ENCODE measurements around the gene AKR1B15. TPM values are rescaled to one million over a fixed set of nuclear protein-coding genes. Genes with fewer than 3 reads are reported as not detected.
"Not testable (repeated sequence)": the region's sequence is repeated elsewhere in the genome, so short reads cannot be mapped to it uniquely, and the experiment has no call there.

The AKR1B15 gene
- total RNA-seq, 4 donors from 2014 or later: 0.17 TPM; not detected in 3

DNA sequence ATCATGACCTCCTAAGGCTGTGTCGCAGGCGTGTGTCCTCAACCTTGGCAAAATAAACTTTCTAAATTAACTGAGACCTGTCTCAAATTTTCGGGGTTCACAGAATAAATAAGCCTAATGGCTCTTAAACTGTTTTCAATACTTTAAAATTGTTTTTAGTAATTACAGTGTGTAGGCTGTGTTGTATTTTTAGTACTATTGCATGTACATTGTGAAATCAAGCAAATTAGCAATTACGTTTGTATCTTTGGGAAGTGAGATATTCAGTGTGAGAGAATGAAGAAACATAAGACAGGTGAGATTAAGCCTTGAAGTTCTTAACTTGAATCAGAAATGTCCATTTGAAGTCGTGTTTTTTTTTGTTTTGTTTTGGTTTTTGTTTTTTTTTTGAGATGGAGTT, 26.3 kb upstream of the AKR1B15 start:
- no peak for DNase-seq (ENCODE audit: extremely low spot score)
- no peaks in the 10 kb centered on the region for H3K9me3 ChIP-seq
- WGBS: 65% methylated on average over 5 of the region's 5 CpGs
- intact Hi-C loops (cut with DNase I): no loop called here
- no peak overlapping the region for H3K27ac ChIP-seq (replicated peaks in 1 of 4)
- H3K4me1 ChIP-seq: peaks cover 0 to 7% (median 1%) of the 10 kb centered on the region in 4 donors
- no peaks in the 10 kb centered on the region for H3K36me3 ChIP-seq
- TF ChIP-seq POLR2AphosphoS5 (IDR thresholded peaks at IDR 0.05) (no peak), POLR2A (IDR thresholded peaks at IDR 0.05; ENCODE audit: low read depth) (no peak), EP300 (IDR thresholded peaks at IDR 0.05) (no peak)
- TF ChIP-seq, protein P1, sequence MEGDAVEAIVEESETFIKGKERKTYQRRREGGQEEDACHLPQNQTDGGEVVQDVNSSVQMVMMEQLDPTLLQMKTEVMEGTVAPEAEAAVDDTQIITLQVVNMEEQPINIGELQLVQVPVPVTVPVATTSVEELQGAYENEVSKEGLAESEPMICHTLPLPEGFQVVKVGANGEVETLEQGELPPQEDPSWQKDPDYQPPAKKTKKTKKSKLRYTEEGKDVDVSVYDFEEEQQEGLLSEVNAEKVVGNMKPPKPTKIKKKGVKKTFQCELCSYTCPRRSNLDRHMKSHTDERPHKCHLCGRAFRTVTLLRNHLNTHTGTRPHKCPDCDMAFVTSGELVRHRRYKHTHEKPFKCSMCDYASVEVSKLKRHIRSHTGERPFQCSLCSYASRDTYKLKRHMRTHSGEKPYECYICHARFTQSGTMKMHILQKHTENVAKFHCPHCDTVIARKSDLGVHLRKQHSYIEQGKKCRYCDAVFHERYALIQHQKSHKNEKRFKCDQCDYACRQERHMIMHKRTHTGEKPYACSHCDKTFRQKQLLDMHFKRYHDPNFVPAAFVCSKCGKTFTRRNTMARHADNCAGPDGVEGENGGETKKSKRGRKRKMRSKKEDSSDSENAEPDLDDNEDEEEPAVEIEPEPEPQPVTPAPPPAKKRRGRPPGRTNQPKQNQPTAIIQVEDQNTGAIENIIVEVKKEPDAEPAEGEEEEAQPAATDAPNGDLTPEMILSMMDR (IDR thresholded peaks at IDR 0.05): no peak
- no peaks in the 10 kb centered on the region for H3K27me3 ChIP-seq
- H3K4me3 ChIP-seq: no peak overlapping the region

- H3K27me3 ChIP-seq; H3K36me3 ChIP-seq; H3K4me1 ChIP-seq; H3K4me3 ChIP-seq; H3K9me3 ChIP-seq; intact Hi-C loops (cut with DNase I); H3K27ac ChIP-seq (replicated peaks in 1 of 4); DNase-seq (ENCODE audit: extremely low spot score): not testable (repeated sequence)
- 95% methylated on average over 3 of the region's 3 CpGs for WGBS
Measured at GRCh38 chr7:134525449-134525848, 23.5 kb upstream of the AKR1B15 start.

DNA sequence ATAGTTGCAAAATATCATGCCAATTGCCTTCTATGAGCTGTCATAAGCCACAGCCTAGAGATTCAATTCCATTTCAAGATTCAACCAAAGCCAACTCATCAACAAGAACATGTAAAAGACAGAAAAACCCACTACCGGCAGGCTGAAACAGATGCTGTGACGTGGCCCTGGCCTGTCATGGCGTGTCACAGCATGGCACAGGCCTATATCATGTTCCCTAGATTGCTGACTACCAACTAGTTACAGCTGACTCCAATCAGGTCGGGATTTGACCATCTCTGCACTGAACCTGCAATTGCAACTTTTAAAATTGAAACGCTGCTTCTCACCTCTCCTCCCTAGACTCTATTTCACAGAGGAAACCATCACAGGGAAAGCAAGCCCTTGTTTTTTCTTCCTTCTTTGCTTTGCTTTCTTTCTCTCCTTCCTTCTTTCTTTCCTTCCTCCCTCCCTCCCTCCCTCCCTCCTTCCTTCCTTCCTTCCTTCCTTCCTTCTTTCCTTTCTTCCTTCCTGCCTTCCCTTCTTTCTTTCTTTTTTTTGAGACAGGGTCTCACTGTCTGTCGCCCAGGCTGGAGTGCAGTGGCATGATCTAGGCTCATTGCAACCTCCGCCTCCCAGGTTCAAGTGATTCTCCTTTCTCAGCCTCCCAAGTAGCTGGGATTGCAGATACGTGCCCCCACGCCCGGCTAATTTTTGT, 22.2 kb upstream of the AKR1B15 start:
- intact Hi-C loops (cut with DNase I); H3K4me1 ChIP-seq; H3K4me3 ChIP-seq; H3K27ac ChIP-seq (replicated peaks in 1 of 4); DNase-seq (ENCODE audit: extremely low spot score); H3K36me3 ChIP-seq; H3K9me3 ChIP-seq; H3K27me3 ChIP-seq: not testable (repeated sequence)
- WGBS: 90% methylated on average over 10 of the region's 10 CpGs

GRCh38 chr7:134527979-134528371, 20.9 kb upstream of the AKR1B15 start:
- DNase-seq (ENCODE audit: extremely low spot score): no peak
- Histone ChIP-seq H3K4me1 (peaks cover 0 to 9% (median 5%) of the 10 kb centered on the region in 4 donors), H3K9me3 (no peaks in the 10 kb centered on the region), H3K36me3 (no peaks in the 10 kb centered on the region), H3K27me3 (peaks cover 0 to 7% (median 0%) of the 10 kb centered on the region in 4 donors), H3K27ac (replicated peaks in 1 of 4) (peak overlapping the region in 1 of 4 donors; percentile 42), H3K4me3 (no peak overlapping the region)
- TF ChIP-seq EP300 (IDR thresholded peaks at IDR 0.05): no peak
- TF ChIP-seq POLR2A (IDR thresholded peaks at IDR 0.05; ENCODE audit: low read depth): no peak
- TF ChIP-seq, protein P1 (IDR thresholded peaks at IDR 0.05): no peak
- TF ChIP-seq POLR2AphosphoS5 (IDR thresholded peaks at IDR 0.05): no peak
- WGBS: 30% methylated on average over 4 of the region's 4 CpGs
- intact Hi-C loops (cut with DNase I): no loop called here

DNA sequence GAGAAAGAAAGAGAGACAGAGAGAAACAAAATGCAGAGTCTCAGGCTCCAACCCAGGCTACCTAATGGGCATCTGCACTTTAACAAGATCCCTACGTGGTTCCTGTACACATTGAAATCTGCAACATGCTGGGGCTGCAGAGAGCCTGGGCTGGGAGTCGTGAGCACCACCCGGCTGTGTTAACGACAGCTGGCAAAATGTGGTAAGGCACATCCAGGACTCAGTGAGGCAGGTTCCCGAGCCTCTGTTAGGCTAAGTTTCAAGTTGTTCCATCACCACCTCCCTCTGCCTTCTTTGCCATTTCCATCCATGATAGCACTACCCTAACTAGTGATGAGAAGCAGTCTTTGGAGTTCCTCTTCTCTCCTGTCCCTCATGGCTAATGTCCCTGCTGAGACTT, 20.2 kb upstream of the AKR1B15 start:
- H3K4me1 ChIP-seq: peaks cover 0 to 9% (median 5%) of the 10 kb centered on the region in 4 donors
- no peaks in the 10 kb centered on the region for H3K36me3 ChIP-seq
- no peak overlapping the region for H3K27ac ChIP-seq (replicated peaks in 1 of 4)
- intact Hi-C loops (cut with DNase I): no loop called here
- no peak for DNase-seq (ENCODE audit: extremely low spot score)
- no peak overlapping the region for H3K4me3 ChIP-seq
- TF ChIP-seq POLR2AphosphoS5 (IDR thresholded peaks at IDR 0.05) (no peak), POLR2A (IDR thresholded peaks at IDR 0.05; ENCODE audit: low read depth) (no peak), EP300 (IDR thresholded peaks at IDR 0.05) (no peak)
- TF ChIP-seq, protein P1 (IDR thresholded peaks at IDR 0.05): no peak
- peaks cover 0 to 7% (median 0%) of the 10 kb centered on the region in 4 donors for H3K27me3 ChIP-seq
- no peaks in the 10 kb centered on the region for H3K9me3 ChIP-seq
- WGBS: 88% methylated on average over 5 of the region's 5 CpGs

DNA sequence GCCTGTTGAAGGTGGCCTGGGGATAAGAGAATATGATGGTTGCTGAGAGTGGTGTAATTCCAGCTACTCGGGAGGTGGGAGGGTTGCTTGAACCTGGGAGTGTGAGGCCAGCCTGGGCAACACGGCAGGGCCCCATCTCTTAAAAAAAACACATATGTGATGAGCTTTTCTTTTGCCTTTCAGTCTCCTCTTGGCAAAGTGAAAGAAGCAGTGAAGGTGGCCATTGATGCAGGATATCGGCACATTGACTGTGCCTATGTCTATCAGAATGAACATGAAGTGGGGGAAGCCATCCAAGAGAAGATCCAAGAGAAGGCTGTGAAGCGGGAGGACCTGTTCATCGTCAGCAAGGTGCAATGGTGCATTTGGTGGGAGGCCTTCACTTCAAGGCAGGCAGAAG, 18.4 kb upstream of the AKR1B15 start:
- WGBS: 82% methylated on average over 5 of the region's 5 CpGs
- no peak overlapping the region for H3K4me3 ChIP-seq
- peaks cover 0 to 7% (median 0%) of the 10 kb centered on the region in 4 donors for H3K27me3 ChIP-seq
- H3K4me1 ChIP-seq: peaks cover 0 to 9% (median 5%) of the 10 kb centered on the region in 4 donors
- TF ChIP-seq, protein P1 (IDR thresholded peaks at IDR 0.05): no peak
- TF ChIP-seq POLR2A (IDR thresholded peaks at IDR 0.05; ENCODE audit: low read depth) (no peak), EP300 (IDR thresholded peaks at IDR 0.05) (no peak), POLR2AphosphoS5 (IDR thresholded peaks at IDR 0.05) (no peak)
- H3K27ac ChIP-seq (replicated peaks in 1 of 4): no peak overlapping the region
- no peaks in the 10 kb centered on the region for H3K9me3 ChIP-seq
- DNase-seq (ENCODE audit: extremely low spot score): no peak
- H3K36me3 ChIP-seq: no peaks in the 10 kb centered on the region
- intact Hi-C loops (cut with DNase I): no loop called here

Measured in esophagus muscularis mucosa (tissue), 4 donors.